Neuronal stem cell (in vitro differentiated cells): ENCODE data around the gene SLC1A1.

Experiments used
- DNase-seq: peaks from one replicate; pipeline ENCODE4 v3.0.0-alpha.2; 2013; ENCODE audit warnings: low spot score
- H2AFZ ChIP-seq: one replicate; pipeline ENCODE4 v1.6.1; 2013; ENCODE audit warnings: mild to moderate bottlenecking, low read length, inconsistent platforms
- H2AK5ac ChIP-seq: 2 replicates; pipeline ENCODE4 v1.6.1; 2013; ENCODE audit warnings: low read depth, mild to moderate bottlenecking, inconsistent platforms, low read length, moderate library complexity, mixed read lengths
- H2BK120ac ChIP-seq: 2 replicates; pipeline ENCODE4 v1.6.1; 2013; ENCODE audit warnings: low read depth, mild to moderate bottlenecking, inconsistent platforms, low read length, moderate library complexity, mixed read lengths
- H2BK12ac ChIP-seq: one replicate; pipeline ENCODE4 v1.6.1; 2013; ENCODE audit warnings: low read length, inconsistent platforms
- H2BK15ac ChIP-seq: 2 replicates; pipeline ENCODE4 v1.6.1; 2013; ENCODE audit warnings: mild to moderate bottlenecking, low read length, inconsistent platforms, mixed read lengths
- H2BK5ac ChIP-seq: one replicate; pipeline ENCODE4 v1.6.1; 2013; ENCODE audit warnings: inconsistent platforms, mild to moderate bottlenecking, low read length, moderate library complexity
- H3K14ac ChIP-seq: one replicate; pipeline ENCODE4 v1.6.1; 2013; ENCODE audit warnings: low read length, inconsistent platforms
- H3K18ac ChIP-seq: 2 replicates; pipeline ENCODE4 v1.6.1; 2013; ENCODE audit warnings: low read length, inconsistent platforms
- H3K23ac ChIP-seq: 2 replicates; pipeline ENCODE4 v1.6.1; 2013; ENCODE audit warnings: low read depth, mild to moderate bottlenecking, mixed read lengths, low read length, inconsistent platforms; ENCODE audit not compliant: poor library complexity
- H3K27ac ChIP-seq: replicated peaks from 3 replicates; pipeline ENCODE4 v1.5.1; 2013; ENCODE audit warnings: low read length, inconsistent platforms
- H3K27me3 ChIP-seq, 3 experiments: 2 replicates each; pipeline ENCODE4 v1.6.1; 2013; ENCODE audit warnings: low read length in 3 of 3, mild to moderate bottlenecking in 2 of 3, inconsistent platforms in 1 of 3, low read depth in 1 of 3, mixed read lengths in 1 of 3, moderate library complexity in 1 of 3; ENCODE audit not compliant: control insufficient read depth in 3 of 3, insufficient read depth in 3 of 3
- H3K36me3 ChIP-seq, 2 donors: replicated peaks in 1 of 2; 2 replicates each; pipeline ENCODE4 v1.6.1; 2013; ENCODE audit warnings: low read length in 2 of 2; ENCODE audit not compliant: control insufficient read depth in 2 of 2, insufficient read depth in 2 of 2
- H3K4ac ChIP-seq: 2 replicates; pipeline ENCODE4 v1.6.1; 2013; ENCODE audit warnings: inconsistent platforms, mild to moderate bottlenecking, low read length, moderate library complexity
- H3K4me1 ChIP-seq, 2 donors: 1 replicate in 1 of 2; 2 replicates in 1 of 2; pipeline ENCODE4 v1.6.1; 2013; ENCODE audit warnings: low read length in 2 of 2, low read depth in 1 of 2; ENCODE audit not compliant: control insufficient read depth in 2 of 2, insufficient read depth in 1 of 2
- H3K4me2 ChIP-seq: one replicate; pipeline ENCODE4 v1.6.1; 2013; ENCODE audit warnings: mild to moderate bottlenecking, low read length, inconsistent platforms; ENCODE audit not compliant: insufficient read depth, poor library complexity, severe bottlenecking
- H3K4me3 ChIP-seq, 2 donors: 2 replicates each; pipeline ENCODE4 v1.5.1; 2013; ENCODE audit warnings: low read length in 2 of 2, mild to moderate bottlenecking in 2 of 2, inconsistent platforms in 1 of 2, moderate library complexity in 1 of 2
- H3K79me1 ChIP-seq: one replicate; pipeline ENCODE4 v1.6.1; 2013; ENCODE audit warnings: low read depth, mild to moderate bottlenecking, inconsistent platforms, low read length, moderate library complexity
- H3K9ac ChIP-seq: one replicate; pipeline ENCODE4 v1.6.1; 2013; ENCODE audit warnings: mild to moderate bottlenecking, low read depth, low read length, inconsistent platforms; ENCODE audit not compliant: poor library complexity
- H3K9me3 ChIP-seq, 2 donors: replicated peaks in 1 of 2; 2 replicates each; pipeline versions ENCODE3 to v1.6.1; 2013; ENCODE audit warnings: low read length in 2 of 2, mild to moderate bottlenecking in 2 of 2, inconsistent platforms in 1 of 2, low read depth in 1 of 2, mixed read lengths in 1 of 2, moderate library complexity in 1 of 2; ENCODE audit not compliant: control insufficient read depth in 2 of 2, insufficient read depth in 1 of 2
- H4K8ac ChIP-seq: one replicate; pipeline ENCODE4 v1.6.1; 2013; ENCODE audit warnings: low read depth, mild to moderate bottlenecking, inconsistent platforms, low read length, moderate library complexity
- H4K91ac ChIP-seq: one replicate; pipeline ENCODE4 v1.6.1; 2013; ENCODE audit warnings: low read length, low read depth, mild to moderate bottlenecking, inconsistent platforms; ENCODE audit not compliant: poor library complexity
- whole genome bisulfite sequencing, 2 donors: extraction: QIAGEN DNeasy Blood & Tissue Kit; methylation state at CpG; one replicate each; pipeline ENCODE4 v1.1.7; 2013; ENCODE audit warnings: missing lambda C conversion rate in 2 of 2, mixed read lengths in 1 of 2; ENCODE audit not compliant: insufficient read length in 2 of 2, insufficient replicate concordance in 1 of 2; ENCODE audit errors: extremely low coverage in 2 of 2; 5-methylcytosine and 5-hydroxymethylcytosine counted together

Gene SLC1A1

GRCh38 chr9:4567601-4568000 is 77.3 kb downstream of the SLC1A1 start:
- Histone ChIP-seq H4K8ac (no peak overlapping the region), H3K4me2 (no peak overlapping the region), H2BK12ac (no peak overlapping the region), H2AFZ (no peak overlapping the region), H3K79me1 (no peaks in the 10 kb centered on the region), H2BK5ac (no peak overlapping the region), H3K23ac (no peak overlapping the region), H2BK120ac (no peak overlapping the region), H3K27ac (no peak overlapping the region), H2AK5ac (no peak overlapping the region), H4K91ac (no peak overlapping the region), H3K9ac (no peak overlapping the region), H3K4ac (no peak overlapping the region), H3K14ac (no peak overlapping the region), H3K27me3 (no peaks in the 10 kb centered on the region), H3K4me3 (no peak overlapping the region), H3K18ac (no peak overlapping the region), H3K36me3 (no peaks in the 10 kb centered on the region), H2BK15ac (no peak overlapping the region), H3K9me3 (no peaks in the 10 kb centered on the region), H3K4me1 (no peaks in the 10 kb centered on the region)
- no CpG with 5 or more reads among the region's 8 CpGs for WGBS, 2 donors
- no peak for DNase-seq

- H3K36me3 ChIP-seq = no peaks in the 10 kb centered on the region
- H3K27me3 ChIP-seq = no peaks in the 10 kb centered on the region
- H3K79me1 ChIP-seq = no peaks in the 10 kb centered on the region
- no peak overlapping the region for H4K91ac ChIP-seq
- no peak overlapping the region for H3K9ac ChIP-seq
- no peak overlapping the region for H2BK120ac ChIP-seq
- H3K4me2 ChIP-seq = no peak overlapping the region
- H3K4ac ChIP-seq = no peak overlapping the region
- H3K18ac ChIP-seq = no peak overlapping the region
- no peak overlapping the region for H2BK15ac ChIP-seq
- H2BK12ac ChIP-seq = no peak overlapping the region
- no peaks in the 10 kb centered on the region for H3K4me1 ChIP-seq
- no peak overlapping the region for H3K4me3 ChIP-seq
- H3K14ac ChIP-seq = no peak overlapping the region
- no peaks in the 10 kb centered on the region for H3K9me3 ChIP-seq
- H2AFZ ChIP-seq = no peak overlapping the region
- H3K27ac ChIP-seq = no peak overlapping the region
- no peak overlapping the region for H2BK5ac ChIP-seq
- no peak for DNase-seq
- H4K8ac ChIP-seq = no peak overlapping the region
- no peak overlapping the region for H3K23ac ChIP-seq
- H2AK5ac ChIP-seq = no peak overlapping the region
These were observed 78.8 kb downstream of the SLC1A1 start for GRCh38 chr9:4569101-4569500.

GRCh38 chr9:4572184-4572826 is 82.0 kb downstream of the SLC1A1 start:
- Histone ChIP-seq H2BK15ac (no peak overlapping the region), H2BK5ac (no peak overlapping the region), H4K8ac (no peak overlapping the region), H3K23ac (no peak overlapping the region), H3K79me1 (no peaks in the 10 kb centered on the region), H3K9ac (no peak overlapping the region), H2AFZ (no peak overlapping the region), H3K14ac (no peak overlapping the region), H2BK12ac (no peak overlapping the region), H3K4ac (no peak overlapping the region), H3K4me2 (no peak overlapping the region), H3K36me3 (no peaks in the 10 kb centered on the region), H3K18ac (no peak overlapping the region), H2BK120ac (no peak overlapping the region), H4K91ac (no peak overlapping the region), H3K4me3 (no peak overlapping the region), H3K27ac (no peak overlapping the region), H3K9me3 (no peaks in the 10 kb centered on the region), H3K4me1 (no peaks in the 10 kb centered on the region), H2AK5ac (no peak overlapping the region), H3K27me3 (no peaks in the 10 kb centered on the region)
- WGBS, 2 donors = no CpG with 5 or more reads among the region's 5 CpGs
- no peak for DNase-seq

GRCh38 chr9:4573176-4573575 is 82.9 kb downstream of the SLC1A1 start:
- H3K36me3 ChIP-seq = no peaks in the 10 kb centered on the region

More at GRCh38 chr9:4573176-4573575, 82.9 kb downstream of the SLC1A1 start:
- Histone ChIP-seq H3K79me1 (no peaks in the 10 kb centered on the region), H3K4me2 (no peak overlapping the region), H3K23ac (no peak overlapping the region), H3K27ac (no peak overlapping the region), H2BK15ac (no peak overlapping the region), H3K9ac (no peak overlapping the region), H3K4me1 (no peaks in the 10 kb centered on the region), H3K14ac (no peak overlapping the region), H3K18ac (no peak overlapping the region), H3K27me3 (no peaks in the 10 kb centered on the region), H2BK120ac (no peak overlapping the region), H3K9me3 (no peaks in the 10 kb centered on the region), H4K8ac (no peak overlapping the region), H4K91ac (no peak overlapping the region), H2AK5ac (no peak overlapping the region), H3K4ac (no peak overlapping the region), H3K4me3 (no peak overlapping the region), H2BK12ac (no peak overlapping the region), H2BK5ac (no peak overlapping the region), H2AFZ (no peak overlapping the region)
- DNase-seq = no peak
- no CpG with 5 or more reads among the region's 4 CpGs for WGBS, 2 donors
